GM12891 (cell line): ENCODE results near the gene NHS.

Source experiments
- PAX5 ChIP-seq: IDR thresholded peaks from 2 replicates; pipeline ENCODE4 v1.6.1; 2011; ENCODE audit warnings: low read length, moderate library complexity, mild to moderate bottlenecking; ENCODE audit not compliant: insufficient read depth, severe bottlenecking
- POLR2A ChIP-seq: IDR thresholded peaks from 2 replicates; pipeline ENCODE4 v1.6.1; 2011; ENCODE audit warnings: low read depth, low read length, control low read depth
- POLR2AphosphoS5 ChIP-seq: IDR thresholded peaks from 2 replicates; pipeline ENCODE4 v1.6.1; 2011; ENCODE audit warnings: low read depth, low read length, control low read depth
- POU2F2 ChIP-seq: IDR thresholded peaks from 2 replicates; pipeline ENCODE4 v1.6.1; 2011; ENCODE audit warnings: low read depth, mild to moderate bottlenecking, control low read depth, low read length, moderate library complexity
- SPI1 ChIP-seq: IDR thresholded peaks from 2 replicates; pipeline ENCODE4 v1.6.1; 2011; ENCODE audit warnings: low read depth, low read length, control low read depth
- TAF1 ChIP-seq: IDR thresholded peaks from 2 replicates; pipeline ENCODE4 v1.6.1; 2011; ENCODE audit warnings: low read depth, low read length, control low read depth

DNA sequence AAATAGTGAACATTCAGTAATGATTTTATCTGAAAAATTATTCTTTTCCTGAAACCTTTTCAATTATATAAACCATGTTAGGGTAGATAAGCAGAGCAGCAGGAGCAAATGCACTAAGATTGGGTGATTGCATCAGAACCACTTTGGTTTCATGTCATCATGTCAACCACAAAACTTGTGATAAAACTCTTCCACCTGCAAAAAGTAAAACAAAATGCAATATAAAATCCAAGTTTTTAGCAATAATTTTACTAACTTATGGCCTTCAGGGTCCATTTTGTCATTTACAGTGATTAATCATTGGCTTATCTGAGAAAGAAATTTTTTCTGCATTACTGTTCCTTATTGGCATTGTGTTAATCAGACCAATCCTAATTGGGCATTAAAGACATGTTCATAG, 42.4 kb downstream of the NHS start:
- no peak for TF ChIP-seq POLR2A
- TF ChIP-seq POLR2AphosphoS5 = no peak
- TF ChIP-seq TAF1 = no peak
- TF ChIP-seq SPI1 = no peak
- no peak for TF ChIP-seq POU2F2
- no peak for TF ChIP-seq PAX5
